ENCODE measurements around the gene PRDM13.
"Not testable (repeated sequence)": the region's sequence is repeated elsewhere in the genome, so short reads cannot be mapped to it uniquely, and the experiment has no call there.

Gene PRDM13

DNA sequence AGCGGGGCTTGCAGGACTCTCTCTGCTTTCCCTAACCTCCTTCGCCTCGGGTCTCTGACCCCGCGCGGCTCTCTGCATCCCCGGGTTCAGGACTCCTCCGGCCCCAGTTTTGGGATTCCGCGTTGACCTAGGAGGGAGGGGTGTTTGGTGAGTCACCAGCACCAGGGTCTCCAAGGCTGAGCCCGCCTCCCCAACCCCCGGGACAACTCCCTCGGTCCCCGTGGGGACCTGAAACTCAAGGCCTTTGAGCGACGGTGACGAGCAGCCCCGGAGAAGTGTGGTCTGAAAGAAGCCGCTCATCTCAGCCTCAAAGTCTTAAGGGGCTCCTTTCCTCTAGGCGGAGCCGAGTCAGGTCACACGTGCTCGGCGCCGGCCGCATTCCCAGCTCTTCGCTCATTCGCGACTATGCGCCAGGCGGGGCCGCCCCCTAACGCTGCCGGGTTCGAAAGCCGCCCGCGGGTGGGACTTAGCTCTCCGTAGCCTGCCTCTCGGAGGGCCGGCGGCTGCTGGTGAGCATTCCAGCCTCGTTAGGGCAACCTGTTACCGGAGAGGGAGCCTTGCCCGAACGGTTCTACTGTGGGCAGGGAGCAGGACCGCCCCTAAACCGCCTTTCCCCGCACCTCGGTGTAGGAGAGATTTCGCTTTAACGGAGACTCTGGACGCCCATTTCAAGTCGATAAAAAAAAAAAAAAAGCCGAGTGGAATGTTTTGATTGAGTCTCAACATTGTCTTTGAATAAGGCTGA is 3.0 kb upstream of the PRDM13 start:
- DNase-seq = peak; percentile 88

DNA sequence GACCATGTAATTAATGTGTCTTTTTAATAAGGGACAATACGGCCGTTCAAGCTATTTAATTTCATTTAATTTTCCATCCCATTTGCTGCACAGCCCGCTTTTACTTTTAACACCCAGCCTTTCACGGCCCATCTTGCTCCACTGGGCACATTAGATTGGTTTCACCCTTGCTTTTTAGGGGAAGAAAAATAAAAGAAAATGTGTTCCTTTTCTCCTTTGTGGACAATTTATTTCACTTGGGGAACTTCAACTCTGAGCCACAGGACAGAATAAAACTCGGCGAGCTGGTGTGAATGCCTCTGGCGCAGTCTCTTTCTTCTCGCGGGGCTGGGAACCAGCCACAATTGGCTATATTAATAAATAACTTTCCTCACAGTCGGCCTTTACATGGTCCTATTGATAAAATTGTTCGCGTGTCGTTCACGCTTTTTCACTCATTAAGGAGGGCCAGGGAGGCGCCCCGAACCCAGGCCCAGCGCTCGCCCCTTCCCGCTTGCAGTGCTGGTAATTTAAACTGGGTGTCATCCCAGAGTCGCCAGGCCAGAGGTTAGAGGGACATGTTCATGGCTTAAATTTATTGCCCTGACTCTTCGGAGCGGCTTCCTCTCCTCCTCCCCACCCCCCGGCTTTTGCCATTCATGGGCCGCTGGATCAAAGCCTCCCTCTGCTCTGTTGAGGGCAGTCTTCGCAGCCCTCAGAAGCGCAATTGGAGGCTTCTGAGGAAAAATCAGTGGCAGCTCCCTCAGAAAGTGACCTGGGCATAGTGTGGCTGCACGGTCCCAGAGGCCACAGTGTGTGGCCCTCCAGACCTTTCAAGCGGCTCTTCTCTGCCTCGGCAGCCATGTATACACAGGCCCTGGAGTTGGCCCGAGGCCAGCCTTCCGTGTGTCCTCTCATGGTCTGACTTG is 2.2 kb upstream of the PRDM13 start:
- peak; percentile 60 for DNase-seq

DNA sequence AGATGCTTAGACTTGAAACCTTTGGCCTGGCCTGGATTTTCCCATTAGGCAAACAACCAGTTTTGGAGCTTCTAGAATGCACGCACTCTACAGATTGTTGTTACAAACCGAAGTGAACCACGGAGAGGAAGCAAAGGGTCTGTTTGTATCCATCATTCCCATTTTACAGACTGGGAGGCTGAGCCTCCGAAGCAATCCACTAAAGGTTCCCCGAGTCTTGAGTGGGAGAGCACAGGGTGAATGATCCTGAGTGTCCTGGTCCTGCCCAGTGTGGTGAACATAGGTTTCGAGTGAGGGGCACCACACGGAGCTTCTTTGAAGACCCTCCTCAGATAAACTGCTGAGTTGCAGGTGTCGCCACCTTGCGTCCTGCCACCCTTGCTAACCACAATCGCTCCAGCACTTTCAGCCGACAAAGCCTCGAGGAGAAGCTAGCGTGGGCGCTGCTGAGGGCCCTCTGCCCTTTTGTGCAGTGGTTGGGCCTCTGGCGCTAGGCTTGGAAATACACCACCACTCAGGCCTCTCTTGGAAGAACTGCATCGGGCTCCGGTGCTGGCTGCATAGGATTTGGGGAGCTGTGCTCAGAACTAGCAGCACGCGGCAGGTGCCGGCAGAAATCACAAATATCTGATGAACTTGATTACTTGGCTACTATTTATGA is 1.4 kb upstream of the PRDM13 start:
- DNase-seq = peak; percentile 65

DNA sequence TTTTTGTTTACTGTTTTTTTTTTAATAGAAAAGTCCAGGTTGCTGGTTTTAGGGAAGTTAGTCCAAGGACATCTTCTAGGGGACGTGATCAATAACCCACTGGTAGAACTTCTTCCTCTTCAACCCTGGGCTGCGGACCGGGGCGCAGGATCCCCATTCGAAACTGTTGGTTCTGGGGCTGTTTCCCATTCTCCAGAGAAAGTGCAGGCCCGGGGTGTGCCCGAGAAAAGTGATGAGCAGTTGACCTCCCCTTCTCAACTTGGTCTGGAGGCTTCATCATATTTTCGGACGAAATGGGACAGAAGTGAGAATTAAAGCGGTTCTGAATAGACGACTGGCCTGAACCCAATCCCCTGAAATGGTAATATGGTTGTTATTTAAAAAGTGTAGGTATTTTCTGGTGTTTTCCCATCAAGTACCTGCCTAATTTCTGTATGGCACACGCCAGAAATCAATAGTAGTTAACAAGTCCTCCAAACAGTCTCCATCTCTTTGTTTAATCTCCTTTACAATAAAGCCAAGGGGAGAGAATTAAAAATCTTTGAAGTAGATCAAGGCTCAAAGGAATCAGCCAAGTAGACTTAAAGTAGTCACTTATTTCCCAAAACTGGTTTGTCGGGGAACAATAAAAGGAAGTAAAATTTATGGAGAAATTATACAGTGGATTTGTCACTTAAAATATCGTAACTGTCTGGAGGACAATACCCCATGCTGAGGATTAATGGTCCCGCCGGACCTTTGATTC is 550 bp upstream of the PRDM13 start:
- no peak for DNase-seq

DNA sequence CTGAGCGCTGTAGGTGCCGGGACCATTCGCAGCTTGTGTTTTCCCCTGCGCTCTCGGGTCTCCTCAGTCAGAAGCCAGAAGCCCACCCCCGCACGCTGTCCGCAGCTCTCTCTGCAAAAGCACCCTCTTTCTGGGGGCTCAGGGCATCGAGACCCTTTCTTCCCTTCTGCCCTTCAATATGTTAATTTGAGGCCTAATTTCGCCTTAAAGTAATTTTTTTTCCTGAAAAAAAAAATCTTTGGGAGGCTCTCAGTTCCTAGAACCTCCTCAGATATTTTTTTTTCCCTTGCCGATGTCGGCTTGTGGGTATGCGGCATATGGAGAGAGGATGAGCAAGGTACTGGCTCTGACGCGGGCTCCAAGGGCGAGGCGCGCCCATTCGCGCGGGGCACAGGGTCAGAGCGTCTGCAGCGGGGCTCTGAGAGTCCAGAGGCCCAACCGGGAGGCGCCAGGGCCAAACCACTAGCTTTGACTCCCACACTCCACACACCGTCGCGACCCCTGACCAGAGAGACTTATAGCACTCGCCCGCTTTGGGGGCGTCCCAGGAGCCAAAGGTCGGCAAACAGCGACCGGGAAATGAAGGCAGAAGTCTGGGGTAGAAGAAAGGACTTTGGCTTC is 893 bp downstream of the PRDM13 start:
- DNase-seq = peak; percentile 66

DNA sequence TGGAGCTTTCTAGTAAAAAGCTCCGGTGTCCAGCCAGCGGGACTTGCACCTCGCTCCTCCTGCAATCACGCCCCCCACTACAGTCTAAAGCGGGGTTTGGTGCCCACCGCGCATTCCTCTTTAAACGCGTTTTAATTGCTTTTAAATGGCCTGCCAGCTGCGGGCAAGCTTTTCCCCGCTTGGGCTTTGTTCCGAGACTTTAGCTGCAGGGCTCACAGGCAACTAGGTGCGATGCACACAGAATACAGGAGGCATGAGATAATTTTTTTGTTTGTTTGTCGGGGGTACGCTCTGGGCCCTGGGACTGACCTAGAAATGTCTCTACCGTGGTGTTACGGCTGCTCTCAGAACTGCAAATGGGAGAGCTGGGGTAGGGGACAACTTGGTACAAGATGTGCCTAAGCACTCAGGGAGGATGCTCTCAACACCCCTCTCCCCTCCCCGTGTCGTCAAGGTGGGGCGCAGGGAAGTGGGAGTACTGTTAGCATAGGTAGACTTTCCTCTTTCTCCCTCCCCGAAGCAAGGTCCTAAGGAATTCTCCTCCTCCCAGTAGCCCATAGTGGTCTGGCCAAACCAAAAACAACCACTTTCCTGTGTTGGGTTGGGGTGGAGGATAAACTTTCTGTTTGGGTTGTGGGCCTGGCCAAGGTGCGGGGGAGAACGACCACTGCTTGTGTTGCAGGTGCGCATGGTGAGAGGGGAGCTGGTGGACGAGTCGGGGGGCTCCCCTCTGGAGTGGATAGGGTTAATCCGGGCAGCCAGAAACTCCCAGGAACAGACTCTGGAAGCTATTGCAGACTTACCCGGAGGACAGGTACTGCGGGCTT is 1.6 kb downstream of the PRDM13 start:
- DNase-seq = peak; percentile 39

DNA sequence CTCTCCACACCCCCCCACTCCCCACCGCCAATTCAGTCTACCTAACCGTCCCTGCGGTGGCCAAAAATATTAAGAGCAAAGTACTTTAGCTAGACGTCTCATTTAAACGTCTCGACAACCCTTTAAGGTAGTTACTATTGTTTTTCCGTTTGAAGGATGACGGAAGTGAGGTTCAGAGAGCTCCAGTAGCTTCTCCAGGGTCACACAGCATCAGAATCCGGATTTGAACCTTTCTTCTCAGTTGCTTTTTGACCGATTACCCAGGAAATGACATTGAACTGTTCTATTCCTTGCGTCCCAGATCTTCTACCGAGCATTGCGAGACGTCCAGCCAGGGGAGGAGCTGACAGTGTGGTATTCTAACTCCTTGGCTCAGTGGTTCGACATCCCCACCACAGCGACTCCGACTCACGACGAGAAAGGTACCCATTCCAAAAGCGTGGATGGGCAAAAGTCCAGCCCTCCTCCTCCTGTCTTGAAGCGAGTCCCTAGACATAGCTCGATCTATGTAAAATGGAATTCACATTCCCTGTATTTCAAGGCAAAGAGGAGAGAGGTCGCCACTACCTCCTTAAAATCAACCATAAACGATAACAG is 2.4 kb downstream of the PRDM13 start:
- DNase-seq = peak; percentile 36

DNA sequence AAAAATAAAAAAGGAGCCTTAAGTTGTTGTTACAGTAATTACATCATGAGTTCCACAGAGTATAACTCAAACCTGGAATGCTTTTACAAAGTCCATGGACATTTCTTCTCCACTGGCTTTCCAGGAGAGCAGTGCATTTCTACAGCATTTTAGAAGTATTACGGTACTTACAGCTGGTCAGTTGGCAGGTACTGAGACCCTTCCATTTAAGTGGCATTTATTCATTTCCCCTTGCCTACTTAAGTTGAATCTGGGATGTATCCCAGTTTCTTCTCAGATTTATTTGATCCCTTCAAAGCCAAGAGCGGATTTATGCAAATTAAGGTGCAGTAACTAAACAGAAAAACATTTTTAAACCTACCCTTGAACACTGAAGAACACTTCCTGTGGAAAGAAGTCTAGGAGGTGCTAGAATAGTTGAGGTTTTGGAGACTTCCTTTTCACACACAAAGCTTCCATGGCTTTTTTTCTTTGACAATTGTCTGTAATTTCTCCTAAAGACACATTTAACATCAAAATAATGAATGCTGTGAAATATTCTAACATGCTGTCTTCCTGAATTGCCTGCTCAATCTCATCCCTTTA is 3.4 kb downstream of the PRDM13 start:
- no peak for DNase-seq

DNA sequence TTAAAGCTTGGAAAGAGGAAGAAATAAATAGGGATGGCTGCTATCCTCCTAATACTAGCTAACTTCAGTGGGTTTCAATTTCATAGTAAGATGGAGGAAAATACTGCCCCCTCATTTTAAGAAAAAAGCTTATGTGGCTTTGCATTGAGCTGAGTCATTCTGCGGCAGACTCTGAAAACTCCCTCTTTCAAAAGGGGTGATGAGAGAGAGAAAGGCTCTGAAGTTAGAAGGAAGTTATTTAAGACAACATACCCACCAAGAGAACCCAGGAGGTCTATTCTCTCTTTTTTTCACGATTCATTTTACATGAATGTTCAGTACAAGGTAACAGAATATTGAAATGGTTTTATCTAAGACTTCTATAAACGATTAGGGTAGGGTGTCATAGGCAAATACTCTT is 4.5 kb downstream of the PRDM13 start:
- no peak for DNase-seq

DNA sequence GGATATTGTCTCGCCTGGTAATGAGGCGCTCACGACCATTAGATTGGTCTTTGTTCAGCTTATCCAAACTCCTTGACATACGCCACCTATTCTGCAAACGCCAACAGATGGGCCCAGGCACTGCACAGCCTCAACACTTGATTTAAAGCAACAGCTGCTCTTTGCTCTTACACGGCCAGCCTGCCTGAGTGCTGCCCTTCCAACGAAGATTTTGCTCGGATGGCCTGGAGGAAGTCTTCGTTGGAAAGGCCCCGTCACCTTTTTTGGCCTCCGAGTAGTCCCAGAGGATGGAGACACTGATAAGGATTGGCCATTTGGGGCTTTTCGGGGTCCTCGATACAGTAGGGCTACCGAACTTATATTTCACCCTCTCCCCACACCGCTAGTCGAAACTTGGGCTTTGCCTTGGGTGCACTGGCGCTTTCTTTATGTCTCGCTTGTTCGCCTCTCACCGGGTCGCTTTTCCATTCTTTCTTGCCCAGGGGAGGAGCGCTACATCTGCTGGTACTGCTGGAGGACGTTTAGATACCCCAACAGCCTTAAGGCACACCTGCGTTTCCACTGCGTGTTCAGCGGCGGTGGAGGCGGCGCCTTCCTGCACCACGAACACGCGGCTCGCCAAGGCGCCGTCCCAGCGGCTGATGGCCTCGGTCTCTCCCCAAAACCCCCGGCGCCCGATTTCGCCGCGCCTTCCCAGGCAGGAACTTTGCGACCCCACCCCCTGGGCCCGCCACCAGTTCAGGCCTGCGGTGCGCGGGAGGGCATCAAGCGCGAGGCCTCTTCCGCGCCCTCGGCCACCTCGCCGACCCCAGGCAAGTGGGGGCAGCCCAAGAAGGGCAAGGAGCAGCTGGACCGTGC is 6.1 kb downstream of the PRDM13 start:
- peak; percentile 83 for DNase-seq

DNA sequence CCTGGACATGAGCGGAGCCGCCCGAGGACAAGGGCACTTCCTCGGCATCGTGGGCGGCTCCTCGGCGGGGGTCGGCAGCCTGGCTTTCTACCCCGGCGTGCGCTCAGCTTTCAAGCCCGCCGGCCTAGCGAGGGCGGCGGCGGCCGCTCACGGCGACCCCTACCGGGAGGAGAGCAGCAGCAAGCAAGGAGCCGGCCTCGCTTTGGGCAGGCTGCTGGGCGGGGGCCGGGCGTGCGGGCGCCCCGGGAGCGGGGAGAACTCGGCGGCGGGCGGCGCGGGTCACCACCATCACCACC is 6.7 kb downstream of the PRDM13 start:
- DNase-seq = no peak

DNA sequence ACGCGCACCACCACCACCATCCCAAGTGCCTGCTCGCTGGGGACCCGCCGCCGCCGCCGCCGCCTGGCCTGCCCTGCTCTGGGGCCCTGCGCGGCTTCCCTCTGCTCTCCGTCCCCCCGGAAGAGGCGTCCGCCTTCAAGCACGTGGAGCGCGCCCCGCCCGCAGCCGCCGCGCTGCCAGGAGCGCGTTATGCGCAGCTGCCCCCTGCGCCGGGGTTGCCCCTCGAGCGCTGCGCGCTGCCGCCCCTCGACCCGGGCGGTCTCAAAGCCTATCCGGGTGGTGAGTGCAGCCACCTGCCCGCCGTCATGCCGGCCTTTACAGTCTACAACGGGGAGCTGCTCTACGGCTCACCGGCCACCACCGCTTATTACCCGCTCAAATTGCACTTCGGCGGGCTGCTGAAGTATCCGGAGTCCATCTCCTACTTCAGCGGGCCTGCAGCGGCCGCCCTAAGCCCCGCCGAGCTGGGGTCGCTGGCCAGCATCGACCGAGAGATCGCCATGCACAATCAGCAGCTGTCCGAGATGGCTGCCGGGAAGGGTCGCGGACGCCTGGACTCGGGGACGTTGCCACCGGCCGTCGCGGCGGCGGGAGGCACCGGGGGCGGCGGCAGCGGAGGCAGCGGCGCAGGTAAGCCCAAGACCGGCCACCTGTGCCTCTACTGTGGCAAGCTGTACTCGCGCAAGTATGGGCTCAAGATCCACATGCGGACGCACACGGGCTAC is 7.2 kb downstream of the PRDM13 start:
- DNase-seq = peak; percentile 89

DNA sequence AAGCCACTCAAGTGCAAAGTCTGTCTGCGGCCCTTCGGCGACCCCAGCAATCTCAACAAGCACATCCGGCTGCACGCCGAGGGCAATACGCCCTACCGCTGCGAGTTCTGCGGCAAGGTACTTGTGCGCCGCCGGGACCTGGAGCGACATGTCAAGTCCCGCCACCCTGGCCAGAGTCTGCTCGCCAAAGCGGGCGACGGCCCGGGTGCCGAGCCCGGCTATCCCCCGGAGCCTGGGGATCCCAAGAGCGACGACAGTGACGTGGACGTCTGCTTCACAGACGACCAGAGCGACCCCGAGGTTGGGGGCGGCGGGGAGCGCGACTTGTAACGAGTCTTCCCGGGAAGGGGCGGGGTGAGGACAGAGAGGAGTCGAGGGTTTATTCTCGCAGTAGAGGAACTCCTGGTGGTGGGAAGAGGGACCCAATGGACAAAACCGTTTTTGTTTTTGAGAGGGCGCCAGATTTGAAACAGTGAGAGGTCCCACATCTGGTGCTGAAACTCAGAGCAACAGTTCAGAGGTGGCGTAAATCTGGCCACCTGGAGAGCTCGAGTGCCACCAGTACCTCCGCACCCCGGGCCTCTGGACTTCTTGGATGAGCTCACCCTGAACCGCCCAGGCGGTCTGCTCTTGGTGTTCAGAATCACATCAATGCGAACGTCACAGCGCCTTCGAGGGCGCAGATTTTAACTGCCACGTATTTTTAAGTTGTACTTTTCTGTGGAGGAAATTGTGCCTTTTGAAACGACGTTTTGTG is 8.0 kb downstream of the PRDM13 start:
- DNase-seq = peak; percentile 87

DNA sequence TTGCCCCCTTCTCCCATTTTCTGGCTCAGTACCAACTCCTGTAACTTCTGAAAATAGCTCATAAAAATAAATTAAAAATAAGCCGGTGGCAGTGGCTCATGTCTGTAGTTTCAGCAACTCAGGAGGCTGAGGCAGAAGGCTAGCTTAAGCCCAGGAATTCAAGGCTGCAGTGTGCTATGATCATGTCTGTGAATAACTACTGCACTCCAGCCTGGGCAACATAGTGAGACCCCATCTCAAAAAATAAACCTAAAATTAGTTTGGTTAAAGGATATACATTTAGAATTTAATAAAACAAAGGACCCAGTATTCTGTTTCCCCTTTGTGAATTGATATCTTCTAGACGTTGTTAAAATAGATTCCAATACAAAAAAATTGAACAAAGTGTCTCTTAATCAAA is 10.5 kb downstream of the PRDM13 start:
- no peak for DNase-seq

DNA sequence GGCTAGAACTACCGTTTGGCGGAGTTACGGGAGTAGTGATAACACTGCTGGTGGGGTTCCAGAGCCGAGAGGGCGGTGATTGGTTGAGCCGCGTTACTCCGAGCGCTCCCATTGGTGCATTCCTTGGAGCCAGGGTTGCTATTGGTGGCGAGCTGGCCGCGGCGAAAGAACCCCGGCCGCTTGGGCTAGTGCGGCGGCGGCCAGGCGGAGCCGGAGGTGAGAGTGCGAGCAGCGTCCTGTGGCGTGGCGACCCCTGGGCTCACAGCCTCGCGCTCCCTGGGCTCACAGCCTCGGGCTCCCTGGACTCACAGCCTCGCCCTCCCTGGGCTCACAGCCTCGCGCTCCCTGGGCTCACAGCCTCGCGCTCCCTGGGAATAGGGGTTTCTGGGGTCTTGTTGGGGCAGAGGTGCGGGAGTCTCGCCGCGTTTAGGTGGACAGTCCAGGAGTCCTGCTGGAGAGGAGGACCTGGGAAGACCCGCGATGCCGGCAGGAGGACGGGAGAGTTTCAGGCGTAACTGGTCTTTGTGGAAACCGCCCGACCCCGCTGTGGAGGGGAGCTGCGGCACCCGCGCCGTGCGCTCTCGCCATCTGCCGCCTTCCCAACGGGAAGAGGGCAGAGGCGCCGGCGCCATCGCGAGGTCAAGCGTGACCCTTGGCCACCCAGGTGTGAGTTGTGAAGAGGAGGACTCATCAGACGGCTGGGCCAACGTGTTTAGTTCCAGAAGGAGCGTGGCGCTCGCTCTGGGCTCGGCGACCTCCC is 12.2 kb downstream of the PRDM13 start:
- DNase-seq = peak; percentile 79

DNA sequence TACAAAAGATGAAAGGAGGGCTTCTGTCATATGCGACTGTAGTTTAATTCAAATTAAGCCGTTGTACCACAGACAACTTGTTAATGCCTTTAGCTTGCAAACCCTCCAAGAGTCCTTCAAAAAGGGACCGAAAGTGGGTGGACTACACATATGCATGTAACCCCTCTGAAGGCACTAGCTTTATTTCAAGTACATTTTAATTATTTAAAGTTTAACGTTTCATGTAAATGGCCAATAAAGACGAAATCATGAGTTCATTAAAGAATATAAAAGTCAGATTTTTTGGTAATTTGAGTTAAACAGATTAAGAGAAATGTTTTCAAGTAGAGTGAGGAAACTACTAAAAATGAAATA is 12.8 kb downstream of the PRDM13 start:
- no peak for DNase-seq

DNA sequence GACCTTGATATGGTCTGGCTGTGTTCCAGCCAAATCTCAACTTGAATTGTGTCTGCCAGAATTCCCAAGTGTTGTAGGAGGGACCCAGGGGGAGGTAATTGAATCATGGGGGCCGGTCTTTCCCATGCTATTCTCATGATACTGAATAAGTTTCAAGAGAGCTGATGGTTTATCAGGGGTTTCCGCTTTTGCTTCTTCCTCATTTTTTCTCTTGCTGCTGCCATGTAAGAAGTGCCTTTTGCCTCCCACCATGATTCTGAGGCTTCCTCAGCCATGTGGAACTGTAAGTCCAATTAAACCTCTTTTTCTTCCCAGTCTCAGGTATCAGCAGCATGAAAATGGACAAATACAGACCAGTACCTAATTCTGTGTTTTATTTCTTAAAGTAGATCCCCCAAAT is 15.4 kb downstream of the PRDM13 start:
- not testable (repeated sequence) for DNase-seq

DNA sequence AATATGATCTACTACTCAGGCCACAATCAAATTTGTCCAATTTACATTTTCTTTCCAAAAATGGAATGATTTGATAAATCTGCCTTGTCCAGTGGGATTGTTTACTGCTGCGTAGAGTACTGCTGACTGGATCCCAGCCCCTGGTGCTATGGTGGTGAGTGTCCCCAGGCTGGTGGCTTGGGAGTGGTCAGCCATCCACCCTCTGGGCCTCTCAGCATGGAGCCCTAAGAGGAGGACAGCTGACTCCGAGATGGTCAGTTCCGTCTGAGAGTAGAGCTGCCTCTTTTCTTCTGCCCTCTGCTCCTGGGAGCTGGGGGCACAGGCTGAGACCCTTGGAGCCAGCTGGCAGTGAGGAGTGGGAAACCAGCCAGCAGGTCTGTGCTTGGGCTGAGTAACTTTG is 22.7 kb downstream of the PRDM13 start:
- no peak for DNase-seq

Data from retina (tissue), 1 donor.